ENCODE results near the gene PPM1L.

PPM1L gene

GRCh38 chr3:160945336-160945735 is 189.3 kb downstream of the PPM1L start:
- DNase-seq (ENCODE audit: extremely low read depth, insufficient read length), result no peak
- no peak overlapping the region for H3K4me3 ChIP-seq (replicated peaks; ENCODE audit: low read depth, low read length)
- TF ChIP-seq CTCF (IDR thresholded peaks at IDR 0.05; ENCODE audit: insufficient read depth, low read length, poor library complexity, severe bottlenecking), result no peak
- H3K27me3 ChIP-seq (replicated peaks; ENCODE audit: control insufficient read depth, insufficient read depth, low read length), result no peaks in the 10 kb centered on the region
- H3K36me3 ChIP-seq (ENCODE audit: control insufficient read depth, insufficient read depth, low read length), result no peaks in the 10 kb centered on the region

GRCh38 chr3:160948273-160948672 is 192.2 kb downstream of the PPM1L start:
- Histone ChIP-seq H3K27me3 (replicated peaks; ENCODE audit: control insufficient read depth, insufficient read depth, low read length) (no peaks in the 10 kb centered on the region), H3K36me3 (ENCODE audit: control insufficient read depth, insufficient read depth, low read length) (no peaks in the 10 kb centered on the region), H3K4me3 (replicated peaks; ENCODE audit: low read depth, low read length) (no peak overlapping the region)
- no peak for TF ChIP-seq CTCF (IDR thresholded peaks at IDR 0.05; ENCODE audit: insufficient read depth, low read length, poor library complexity, severe bottlenecking)
- no peak for DNase-seq (ENCODE audit: extremely low read depth, insufficient read length)

GRCh38 chr3:160949460-160949859 is 193.4 kb downstream of the PPM1L start:
- no peak for DNase-seq (ENCODE audit: extremely low read depth, insufficient read length)
- TF ChIP-seq CTCF (IDR thresholded peaks at IDR 0.05; ENCODE audit: insufficient read depth, low read length, poor library complexity, severe bottlenecking), result no peak

GRCh38 chr3:160950542-160950941 is 194.5 kb downstream of the PPM1L start:
- no peak for TF ChIP-seq CTCF (IDR thresholded peaks at IDR 0.05; ENCODE audit: insufficient read depth, low read length, poor library complexity, severe bottlenecking)
- Histone ChIP-seq H3K36me3 (ENCODE audit: control insufficient read depth, insufficient read depth, low read length) (no peaks in the 10 kb centered on the region), H3K27me3 (replicated peaks; ENCODE audit: control insufficient read depth, insufficient read depth, low read length) (no peaks in the 10 kb centered on the region), H3K4me3 (replicated peaks; ENCODE audit: low read depth, low read length) (no peak overlapping the region)
- no peak for DNase-seq (ENCODE audit: extremely low read depth, insufficient read length)

More at GRCh38 chr3:160949460-160949859, 193.4 kb downstream of the PPM1L start:
- no peaks in the 10 kb centered on the region for H3K36me3 ChIP-seq (ENCODE audit: control insufficient read depth, insufficient read depth, low read length)
- no peak overlapping the region for H3K4me3 ChIP-seq (replicated peaks; ENCODE audit: low read depth, low read length)
- no peaks in the 10 kb centered on the region for H3K27me3 ChIP-seq (replicated peaks; ENCODE audit: control insufficient read depth, insufficient read depth, low read length)

GRCh38 chr3:160950954-160951353 is 194.9 kb downstream of the PPM1L start:
- no peak overlapping the region for H3K4me3 ChIP-seq (replicated peaks; ENCODE audit: low read depth, low read length)
- no peaks in the 10 kb centered on the region for H3K36me3 ChIP-seq (ENCODE audit: control insufficient read depth, insufficient read depth, low read length)
- no peaks in the 10 kb centered on the region for H3K27me3 ChIP-seq (replicated peaks; ENCODE audit: control insufficient read depth, insufficient read depth, low read length)
- no peak for TF ChIP-seq CTCF (IDR thresholded peaks at IDR 0.05; ENCODE audit: insufficient read depth, low read length, poor library complexity, severe bottlenecking)
- no peak for DNase-seq (ENCODE audit: extremely low read depth, insufficient read length)
